Body of pancreas (tissue), 4 donors: ENCODE measurements around the gene LEMD2.

ENCODE experiments used
- POLR2A ChIP-seq, 3 donors: fragments of 450-650 bp; IDR thresholded peaks; one replicate each; pipeline ENCODE4 v1.6.1; 2016; ENCODE audit warnings: antibody characterized with exemption in 3 of 3, mild to moderate bottlenecking in 2 of 3
- TF ChIP-seq, protein P1 (sequence below), 7 experiments: fragments of 450-650 bp in 4 of 7; fragments of 200-600 bp in 3 of 7; sonication (generic) in 3 of 7; IDR thresholded peaks; one replicate each; pipeline ENCODE4 v1.5.1; 2016 to 2019; ENCODE audit warnings: antibody characterized with exemption in 7 of 7

GRCh38 chr6:33779895-33780294, 9.0 kb downstream of the LEMD2 start:
- TF ChIP-seq, protein P1, sequence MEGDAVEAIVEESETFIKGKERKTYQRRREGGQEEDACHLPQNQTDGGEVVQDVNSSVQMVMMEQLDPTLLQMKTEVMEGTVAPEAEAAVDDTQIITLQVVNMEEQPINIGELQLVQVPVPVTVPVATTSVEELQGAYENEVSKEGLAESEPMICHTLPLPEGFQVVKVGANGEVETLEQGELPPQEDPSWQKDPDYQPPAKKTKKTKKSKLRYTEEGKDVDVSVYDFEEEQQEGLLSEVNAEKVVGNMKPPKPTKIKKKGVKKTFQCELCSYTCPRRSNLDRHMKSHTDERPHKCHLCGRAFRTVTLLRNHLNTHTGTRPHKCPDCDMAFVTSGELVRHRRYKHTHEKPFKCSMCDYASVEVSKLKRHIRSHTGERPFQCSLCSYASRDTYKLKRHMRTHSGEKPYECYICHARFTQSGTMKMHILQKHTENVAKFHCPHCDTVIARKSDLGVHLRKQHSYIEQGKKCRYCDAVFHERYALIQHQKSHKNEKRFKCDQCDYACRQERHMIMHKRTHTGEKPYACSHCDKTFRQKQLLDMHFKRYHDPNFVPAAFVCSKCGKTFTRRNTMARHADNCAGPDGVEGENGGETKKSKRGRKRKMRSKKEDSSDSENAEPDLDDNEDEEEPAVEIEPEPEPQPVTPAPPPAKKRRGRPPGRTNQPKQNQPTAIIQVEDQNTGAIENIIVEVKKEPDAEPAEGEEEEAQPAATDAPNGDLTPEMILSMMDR (IDR thresholded peaks at IDR 0.05), result no peak
- TF ChIP-seq POLR2A (IDR thresholded peaks at IDR 0.05), result no peak
